MCF 10A (cell line): ENCODE data around the gene UVRAG. TPM values are rescaled to one million over a fixed set of nuclear protein-coding genes. Genes with fewer than 3 reads are reported as not detected.

Experiments
- BruUV-seq: library from RNA; stranded (reverse); fragments of 400-500 nt; replicated peaks from 2 replicates; lab custom pipeline; 2021; lab: Mats Ljungman, UMichigan
- CTCF ChIA-PET: fragments of 300-600 bp; sonication (Branson Sonifier 250); formaldehyde crosslinking; extraction: SDS; loops from one replicate; lab custom pipeline; 2021; ENCODE audit warnings: antibody characterized with exemption, inconsistent platforms; lab: Yijun Ruan, JAX
- POLR2A ChIA-PET: fragments of 300-600, 350-650 bp; sonication (Branson Sonifier 250); formaldehyde crosslinking; extraction: SDS; loops from one replicate; lab custom pipeline; 2020; ENCODE audit warnings: antibody characterized with exemption, inconsistent platforms; lab: Yijun Ruan, JAX
- DNase-seq: peaks from one replicate; pipeline ENCODE4 v3.0.0-alpha.2; 2018; ENCODE audit not compliant: unreplicated experiment
- H3K27ac Mint-ChIP-seq: one replicate; pipeline ENCODE4 v1.8.0; 2022; ENCODE audit warnings: mild to moderate bottlenecking, low read depth, mixed read lengths; ENCODE audit not compliant: unreplicated experiment
- H3K27me3 Mint-ChIP-seq: one replicate; pipeline ENCODE4 v1.8.0; 2022; ENCODE audit warnings: mixed read lengths; ENCODE audit not compliant: insufficient read depth, unreplicated experiment
- H3K36me3 Mint-ChIP-seq: one replicate; pipeline ENCODE4 v1.8.0; 2022; ENCODE audit warnings: mild to moderate bottlenecking, moderate library complexity, mixed read lengths; ENCODE audit not compliant: insufficient read depth, unreplicated experiment
- H3K4me1 Mint-ChIP-seq: one replicate; pipeline ENCODE4 v1.8.0; 2022; ENCODE audit warnings: mixed read lengths; ENCODE audit not compliant: insufficient read depth, unreplicated experiment
- H3K4me3 Mint-ChIP-seq: one replicate; pipeline ENCODE4 v1.8.0; 2022; ENCODE audit warnings: mild to moderate bottlenecking, moderate library complexity, mixed read lengths; ENCODE audit not compliant: unreplicated experiment
- H3K9me3 Mint-ChIP-seq: one replicate; pipeline ENCODE4 v1.8.0; 2022; ENCODE audit warnings: mixed read lengths; ENCODE audit not compliant: unreplicated experiment
- intact Hi-C: fragments of 100-400 bp; cut with micrococcal nuclease; formaldehyde crosslinking; loops from 2 replicates; pipeline ENCODE4 v1.14.1; 2022
- total RNA-seq: library from RNA; stranded (reverse); gene quantifications from 2 replicates; pipeline ENCODE4 v1.2.3, GENCODE V29; 2022
- TF ChIP-seq, protein P1 (sequence below): fragments of 200-600 bp; IDR thresholded peaks from one replicate; pipeline ENCODE4 v1.8.0; 2022; ENCODE audit warnings: antibody characterized with exemption, mild to moderate bottlenecking; ENCODE audit not compliant: unreplicated experiment

The UVRAG gene
- total RNA-seq, 1 experiment from 2014 or later = 12.4 TPM

DNA sequence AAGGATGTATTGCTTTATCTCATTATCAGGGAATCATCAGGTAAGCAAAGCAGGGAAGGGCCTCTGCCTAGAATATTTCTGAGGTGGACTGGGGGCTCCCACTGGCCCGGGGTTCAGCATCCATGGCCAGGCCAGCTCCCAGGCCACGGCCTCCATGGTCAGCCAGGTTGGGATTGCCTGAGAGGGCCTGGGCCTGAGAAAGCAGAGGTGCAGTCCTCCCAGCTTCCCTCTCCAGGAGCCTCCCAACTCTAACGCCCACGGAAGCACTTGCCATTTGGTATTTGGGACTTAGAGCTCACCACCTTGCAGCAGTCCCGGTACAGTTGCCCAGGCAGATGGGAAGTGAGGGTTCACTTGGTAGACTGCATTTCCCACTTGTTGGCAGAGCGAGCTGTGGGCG, 33.7 kb upstream of the UVRAG start:
- TF ChIP-seq, protein P1, sequence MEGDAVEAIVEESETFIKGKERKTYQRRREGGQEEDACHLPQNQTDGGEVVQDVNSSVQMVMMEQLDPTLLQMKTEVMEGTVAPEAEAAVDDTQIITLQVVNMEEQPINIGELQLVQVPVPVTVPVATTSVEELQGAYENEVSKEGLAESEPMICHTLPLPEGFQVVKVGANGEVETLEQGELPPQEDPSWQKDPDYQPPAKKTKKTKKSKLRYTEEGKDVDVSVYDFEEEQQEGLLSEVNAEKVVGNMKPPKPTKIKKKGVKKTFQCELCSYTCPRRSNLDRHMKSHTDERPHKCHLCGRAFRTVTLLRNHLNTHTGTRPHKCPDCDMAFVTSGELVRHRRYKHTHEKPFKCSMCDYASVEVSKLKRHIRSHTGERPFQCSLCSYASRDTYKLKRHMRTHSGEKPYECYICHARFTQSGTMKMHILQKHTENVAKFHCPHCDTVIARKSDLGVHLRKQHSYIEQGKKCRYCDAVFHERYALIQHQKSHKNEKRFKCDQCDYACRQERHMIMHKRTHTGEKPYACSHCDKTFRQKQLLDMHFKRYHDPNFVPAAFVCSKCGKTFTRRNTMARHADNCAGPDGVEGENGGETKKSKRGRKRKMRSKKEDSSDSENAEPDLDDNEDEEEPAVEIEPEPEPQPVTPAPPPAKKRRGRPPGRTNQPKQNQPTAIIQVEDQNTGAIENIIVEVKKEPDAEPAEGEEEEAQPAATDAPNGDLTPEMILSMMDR = no peak
- ChIA-PET POLR2A (no interaction called here), CTCF (interaction anchor here (2.0 kb wide), 1 partner anchor 21 kb away, joined by 4 read pairs; no protein-coding TSS in a partner anchor)
- DNase-seq = no peak
- Mint-ChIP-seq H3K36me3 (no peaks in the 10 kb centered on the region), H3K4me3 (no peak overlapping the region), H3K27ac (no peak overlapping the region), H3K27me3 (no peaks in the 10 kb centered on the region), H3K9me3 (no peaks in the 10 kb centered on the region), H3K4me1 (peaks cover 16% of the 10 kb centered on the region)
- intact Hi-C loops = no loop called here
- no TSS peak for BruUV-seq

DNA sequence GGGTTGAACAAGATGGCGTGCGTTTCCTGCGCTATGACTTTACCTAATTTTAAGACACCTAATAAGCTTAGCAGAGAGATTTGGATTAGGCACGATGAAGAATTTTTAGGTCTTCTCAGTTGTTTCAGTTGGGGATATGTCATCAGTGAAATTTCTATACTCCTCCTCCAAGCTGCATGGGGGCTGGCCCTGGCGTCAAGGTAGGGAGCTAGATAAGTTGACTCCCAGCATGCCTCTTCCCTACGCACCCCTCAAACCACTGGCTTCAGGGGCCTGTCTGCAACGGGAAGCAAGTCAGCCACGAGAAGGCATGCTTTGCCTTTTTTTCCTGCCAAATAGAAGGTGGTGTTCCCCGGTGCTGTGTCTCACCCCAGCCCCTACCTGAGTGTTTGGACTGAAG, 33.2 kb upstream of the UVRAG start:
- Mint-ChIP-seq H3K4me3 (no peak overlapping the region), H3K4me1 (peaks cover 14% of the 10 kb centered on the region), H3K36me3 (no peaks in the 10 kb centered on the region), H3K27me3 (no peaks in the 10 kb centered on the region), H3K9me3 (no peaks in the 10 kb centered on the region), H3K27ac (no peak overlapping the region)
- POLR2A ChIA-PET = no interaction called here
- TF ChIP-seq, protein P1 = no peak
- CTCF ChIA-PET = interaction anchor here (2.0 kb wide), 1 partner anchor 20 kb away, joined by 4 read pairs; no protein-coding TSS in a partner anchor
- intact Hi-C loops = no loop called here
- no TSS peak for BruUV-seq
- no peak for DNase-seq

DNA sequence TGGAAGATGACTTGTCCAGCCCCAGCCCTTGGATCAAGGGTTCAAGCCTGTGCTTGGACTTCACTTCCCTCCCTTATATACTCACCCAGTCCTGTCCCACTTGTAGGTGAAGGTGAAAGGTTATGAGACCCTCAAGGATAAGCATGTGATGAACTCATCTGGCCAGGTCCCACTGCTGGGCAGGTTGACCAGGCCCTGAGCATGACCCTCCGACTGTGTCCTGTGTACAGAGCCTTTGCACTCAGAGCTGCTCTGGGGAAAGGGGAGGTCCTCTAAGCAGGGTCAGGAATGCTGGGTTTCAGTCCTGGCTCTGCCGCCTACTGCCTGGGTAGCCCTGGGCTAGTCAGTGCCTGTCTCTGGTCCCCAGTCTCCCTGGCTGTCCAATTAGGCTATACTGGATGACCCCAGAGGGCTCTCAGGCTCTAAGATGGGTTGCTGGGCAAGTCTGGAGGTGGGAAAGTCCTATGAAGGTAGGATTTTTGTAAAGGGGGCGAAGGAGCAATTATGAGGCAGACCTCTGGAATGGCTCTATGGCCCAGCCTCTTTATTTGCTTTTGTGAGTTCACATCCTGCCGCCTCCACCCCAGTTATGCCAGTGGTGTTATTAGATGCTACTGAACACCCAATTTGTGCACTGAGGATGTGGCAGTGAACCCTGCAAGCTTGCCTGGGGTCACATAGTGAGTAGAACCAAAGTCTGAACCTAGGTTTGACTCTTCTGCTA, 32.3 kb upstream of the UVRAG start:
- TF ChIP-seq, protein P1 = no peak
- Mint-ChIP-seq H3K4me3 (no peak overlapping the region), H3K36me3 (no peaks in the 10 kb centered on the region), H3K27ac (no peak overlapping the region), H3K27me3 (no peaks in the 10 kb centered on the region), H3K4me1 (peaks cover 5% of the 10 kb centered on the region), H3K9me3 (no peaks in the 10 kb centered on the region)
- no peak for DNase-seq
- POLR2A ChIA-PET = interaction anchor here (0.6 kb wide), 1 partner anchor 453 kb away, joined by 3 read pairs; no protein-coding TSS in a partner anchor
- intact Hi-C loops = no loop called here
- no TSS peak for BruUV-seq
- CTCF ChIA-PET = no interaction called here

DNA sequence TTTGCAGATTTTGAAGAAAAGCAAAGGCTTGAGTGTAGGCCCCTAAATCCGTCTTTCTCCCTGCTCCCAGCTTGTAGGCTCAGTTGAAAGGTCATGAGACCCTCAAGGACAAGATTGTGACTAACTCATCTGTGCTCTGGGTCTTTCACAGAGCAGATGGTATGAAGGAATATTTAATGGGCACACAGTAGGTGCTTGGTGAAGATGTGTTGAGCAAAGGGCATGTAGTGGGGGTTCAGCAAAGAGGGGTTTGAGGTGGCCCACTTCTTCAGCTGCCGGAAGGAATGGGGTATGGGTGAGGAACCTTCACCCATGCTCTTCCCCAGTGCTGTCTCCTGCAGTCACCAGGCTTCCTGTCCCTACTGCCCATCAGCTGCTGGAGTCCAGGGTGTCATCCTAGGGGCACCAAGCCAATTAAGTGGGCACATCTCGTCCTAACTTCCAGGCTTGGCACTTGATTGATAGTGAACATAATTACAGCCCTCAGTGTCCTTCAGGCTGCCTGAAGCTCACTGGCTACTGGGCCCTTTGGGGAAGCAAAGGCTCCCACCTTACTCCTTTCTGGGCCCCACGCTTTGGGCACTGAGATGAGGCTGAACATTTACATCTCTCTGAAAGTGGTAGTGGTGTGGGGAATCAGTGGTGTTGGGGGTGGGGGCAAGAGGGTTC, 31.5 kb upstream of the UVRAG start:
- no TSS peak for BruUV-seq
- TF ChIP-seq, protein P1 = no peak
- no peaks in the 10 kb centered on the region for H3K9me3 Mint-ChIP-seq
- H3K4me3 Mint-ChIP-seq = no peak overlapping the region
- no peaks in the 10 kb centered on the region for H3K36me3 Mint-ChIP-seq
- no peak for DNase-seq
- no peaks in the 10 kb centered on the region for H3K27me3 Mint-ChIP-seq
- no peaks in the 10 kb centered on the region for H3K4me1 Mint-ChIP-seq
- H3K27ac Mint-ChIP-seq = no peak overlapping the region
- intact Hi-C loops = no loop called here
- CTCF ChIA-PET = no interaction called here
- POLR2A ChIA-PET = interaction anchor here (0.6 kb wide), 1 partner anchor 452 kb away, joined by 3 read pairs; no protein-coding TSS in a partner anchor
